OCI-LY1 (cell line): ENCODE results near the gene RBMS1.

Experiments used
- EZH2 ChIP-seq: fragments of 200-600 bp; sonication (generic), shearing (Covaris generic); IDR thresholded peaks from 2 replicates; pipeline ENCODE4 v1.8.0; 2017; ENCODE audit warnings: borderline replicate concordance, mixed run types, mild to moderate bottlenecking, antibody characterized with exemption, low read length, moderate library complexity, mixed read lengths
- TF ChIP-seq, protein P1 (sequence below): fragments of 200-600 bp; sonication (generic), shearing (Covaris generic); IDR thresholded peaks from 2 replicates; pipeline ENCODE4 v1.5.1; 2017; ENCODE audit warnings: mild to moderate bottlenecking, antibody characterized with exemption, low read length, moderate library complexity, mixed read lengths

GRCh38 chr2:160318218-160318617, 175.4 kb downstream of the RBMS1 start:
- TF ChIP-seq, protein P1, sequence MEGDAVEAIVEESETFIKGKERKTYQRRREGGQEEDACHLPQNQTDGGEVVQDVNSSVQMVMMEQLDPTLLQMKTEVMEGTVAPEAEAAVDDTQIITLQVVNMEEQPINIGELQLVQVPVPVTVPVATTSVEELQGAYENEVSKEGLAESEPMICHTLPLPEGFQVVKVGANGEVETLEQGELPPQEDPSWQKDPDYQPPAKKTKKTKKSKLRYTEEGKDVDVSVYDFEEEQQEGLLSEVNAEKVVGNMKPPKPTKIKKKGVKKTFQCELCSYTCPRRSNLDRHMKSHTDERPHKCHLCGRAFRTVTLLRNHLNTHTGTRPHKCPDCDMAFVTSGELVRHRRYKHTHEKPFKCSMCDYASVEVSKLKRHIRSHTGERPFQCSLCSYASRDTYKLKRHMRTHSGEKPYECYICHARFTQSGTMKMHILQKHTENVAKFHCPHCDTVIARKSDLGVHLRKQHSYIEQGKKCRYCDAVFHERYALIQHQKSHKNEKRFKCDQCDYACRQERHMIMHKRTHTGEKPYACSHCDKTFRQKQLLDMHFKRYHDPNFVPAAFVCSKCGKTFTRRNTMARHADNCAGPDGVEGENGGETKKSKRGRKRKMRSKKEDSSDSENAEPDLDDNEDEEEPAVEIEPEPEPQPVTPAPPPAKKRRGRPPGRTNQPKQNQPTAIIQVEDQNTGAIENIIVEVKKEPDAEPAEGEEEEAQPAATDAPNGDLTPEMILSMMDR, result no peak
- no peak for TF ChIP-seq EZH2
